Measurements from ENCODE around the gene PLEKHG7.
A peak's percentile ranks its signal among the peaks of the same experiment; 100 is the strongest.
"Not testable (repeated sequence)": the region's sequence is repeated elsewhere in the genome, so short reads cannot be mapped to it uniquely, and the experiment has no call there.

PLEKHG7 gene, protein sequence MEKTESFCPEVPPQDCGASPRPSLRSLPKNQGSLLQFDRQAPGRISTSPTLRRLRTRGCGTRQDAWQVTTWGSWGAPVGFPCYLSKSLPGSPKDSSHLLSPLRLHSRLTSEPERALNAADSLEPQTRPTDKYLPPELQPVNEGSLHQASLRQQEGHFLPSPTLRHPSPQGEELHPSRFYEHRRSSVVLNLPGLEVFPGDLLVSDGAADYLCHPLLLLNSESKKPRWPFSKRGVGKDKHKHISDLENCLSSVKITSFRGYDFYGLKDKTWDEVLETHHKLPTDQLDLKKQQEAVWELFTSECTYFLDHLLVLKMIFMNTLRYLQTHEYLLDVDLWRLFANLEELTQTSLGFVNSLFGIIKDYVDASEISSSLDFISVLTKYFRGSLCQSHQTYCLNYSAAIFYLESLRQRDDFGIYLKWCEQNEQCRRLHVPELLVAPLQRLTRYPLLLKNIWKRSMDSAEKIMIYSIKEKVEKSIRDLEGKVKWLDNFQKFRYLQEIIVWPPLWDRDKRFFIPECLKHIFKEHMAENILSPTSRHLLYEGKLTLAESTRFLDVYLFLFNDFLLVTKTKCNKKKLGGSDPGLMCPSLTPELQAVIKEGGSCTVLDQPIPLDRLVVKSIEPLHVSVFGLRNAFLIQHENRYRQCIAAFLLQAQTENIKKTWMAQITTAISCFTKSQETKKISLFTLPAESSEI
- total RNA-seq: 0 to 0.08 (median 0) reads per million in 4 donors

DNA sequence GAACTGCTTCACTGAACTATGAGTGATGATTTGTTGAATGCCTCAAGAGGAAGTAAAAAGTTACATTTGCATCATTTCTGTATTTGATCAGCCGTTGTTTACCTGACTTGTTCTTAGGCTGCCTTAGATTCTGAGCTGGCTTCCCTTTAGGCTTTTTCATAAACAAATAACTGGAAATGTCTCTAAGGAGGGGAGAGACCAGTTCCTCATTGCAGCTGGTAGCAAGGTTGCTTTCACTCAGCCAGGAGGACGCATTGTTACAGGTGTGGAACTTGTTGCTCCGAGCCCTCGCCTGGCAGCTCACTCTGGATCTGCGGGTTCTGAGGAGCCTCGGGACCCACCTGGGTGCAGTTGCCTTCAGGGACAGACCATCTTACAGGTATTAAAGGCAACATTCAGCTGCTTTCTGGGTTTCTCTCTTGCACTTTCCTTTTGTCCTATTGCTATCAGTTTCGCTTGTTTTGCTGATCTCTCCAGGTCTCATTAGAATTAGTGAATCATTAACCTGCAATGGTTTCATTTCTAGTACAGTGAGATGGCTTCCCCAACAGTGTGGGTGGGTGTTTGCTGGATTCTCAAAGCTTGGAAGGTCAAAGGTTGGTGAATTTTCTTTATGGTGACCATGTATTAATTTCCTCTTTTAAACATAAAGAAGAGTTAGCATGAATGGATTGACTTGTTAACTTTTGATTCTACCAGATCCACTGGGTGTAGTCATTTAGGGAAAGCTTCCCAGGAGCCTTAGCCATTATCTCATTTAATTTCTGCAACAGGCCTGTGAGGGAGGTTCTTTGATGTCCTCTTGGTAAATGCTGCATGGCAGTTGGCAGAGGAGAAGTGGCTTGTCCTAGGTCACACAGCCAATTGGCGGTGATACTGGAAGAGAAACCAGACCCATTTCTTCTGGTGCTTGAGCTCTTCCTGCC, at the start of gene PLEKHG7:
TSS of gene PLEKHG7 (plus strand) at position 236 of the 926 bp plus-strand sequence. CDS start 3,643 bp downstream, outside the sequence.
- DNase-seq: peak in 1 of 5 donors; percentile 24

DNA sequence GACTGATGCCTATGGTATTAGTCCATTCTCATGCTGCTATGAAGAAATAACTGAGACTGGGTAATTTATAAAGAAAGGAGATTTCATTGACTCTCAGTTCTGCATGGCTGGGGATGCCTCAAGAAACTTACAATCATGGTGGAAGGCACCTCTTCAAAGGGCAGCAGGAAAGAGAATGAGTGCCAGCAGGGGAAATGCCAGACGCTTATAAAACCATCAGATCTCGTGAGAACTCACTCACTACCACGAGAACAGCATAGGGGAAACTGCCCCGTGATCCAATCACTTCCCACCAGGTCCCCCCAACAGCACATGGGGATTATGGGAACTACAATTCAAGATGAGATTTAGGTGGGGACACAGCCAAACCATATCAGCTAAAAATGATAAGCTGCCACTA, 48.5 kb upstream of the PLEKHG7 start:
- DNase-seq: not testable (repeated sequence)

DNA sequence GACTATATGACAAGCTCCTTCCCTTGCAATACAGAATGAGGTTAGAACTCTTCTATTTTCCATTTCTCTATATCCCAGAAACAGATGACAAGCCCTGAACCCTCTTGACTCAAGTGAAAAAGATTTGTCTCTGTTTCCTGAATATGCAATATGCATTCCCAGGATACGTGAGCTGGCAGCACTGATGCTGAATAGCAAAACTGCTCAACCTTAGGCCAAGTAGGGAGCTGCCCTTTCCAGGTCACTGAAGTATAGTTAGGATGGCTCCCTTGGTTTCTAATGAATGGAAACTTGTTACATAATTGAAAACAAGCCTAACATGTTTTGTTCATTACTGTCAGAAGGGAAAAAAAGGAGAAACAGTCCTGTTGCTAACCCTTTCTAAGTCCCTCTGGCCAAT, 47.9 kb upstream of the PLEKHG7 start:
- DNase-seq: no peak

DNA sequence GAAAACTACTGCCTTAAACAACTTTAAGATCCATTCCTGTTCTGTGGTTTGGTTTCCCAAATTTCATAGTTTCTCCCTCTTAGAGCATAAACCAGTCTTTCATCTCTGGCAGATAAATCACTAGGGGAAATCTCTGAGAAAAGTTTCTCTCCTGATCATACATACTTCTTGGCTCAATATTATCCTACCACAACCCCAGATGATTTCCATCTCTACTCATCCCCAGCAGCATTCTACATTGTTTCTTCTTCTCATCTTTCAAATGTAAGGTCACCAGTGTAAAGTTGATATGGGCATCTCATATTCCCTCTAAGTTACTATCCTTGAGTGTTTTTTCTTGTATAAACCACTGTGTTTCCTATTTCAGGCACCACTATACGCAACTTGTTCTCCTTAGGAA, 45.9 kb upstream of the PLEKHG7 start:
- no peak for DNase-seq

DNA sequence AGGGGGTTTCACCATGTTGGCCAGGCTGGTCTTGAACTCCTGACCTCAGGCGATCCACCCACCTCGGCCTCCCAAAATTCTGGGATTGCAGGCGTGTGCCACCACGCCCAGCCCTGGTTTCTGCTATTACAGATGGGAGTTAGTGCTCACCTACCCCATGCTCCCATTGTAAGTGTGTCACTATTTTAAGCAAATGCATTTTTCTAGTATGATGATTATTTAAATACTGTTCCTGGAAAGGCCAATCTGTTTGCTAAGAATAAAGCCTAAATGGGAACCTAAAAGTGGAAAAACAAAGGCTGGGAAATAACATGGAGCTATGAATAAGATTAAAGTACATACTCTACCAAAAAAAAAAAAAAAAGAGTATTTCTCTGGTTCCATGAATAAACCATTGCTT, 45.0 kb upstream of the PLEKHG7 start:
- no peak for DNase-seq

DNA sequence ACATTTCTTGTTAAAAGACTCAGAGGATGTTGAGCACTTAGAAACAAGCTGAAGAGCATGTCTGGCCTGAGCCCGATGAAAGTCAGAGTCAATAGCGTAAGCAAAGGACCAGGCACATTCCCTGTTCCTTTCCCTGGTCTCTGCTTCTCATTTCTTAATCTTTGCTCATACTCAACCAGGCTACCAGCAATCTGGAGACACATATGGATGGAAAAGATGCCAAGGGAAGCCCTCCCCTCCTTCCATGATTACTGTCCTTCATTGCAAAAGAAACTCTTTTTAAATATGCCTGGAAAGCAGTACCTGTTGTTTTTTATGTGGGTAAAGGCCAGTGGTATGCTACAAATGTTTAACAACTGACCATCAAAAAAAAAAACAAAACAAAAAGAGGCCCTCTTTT, 44.2 kb upstream of the PLEKHG7 start:
- DNase-seq: no peak

DNA sequence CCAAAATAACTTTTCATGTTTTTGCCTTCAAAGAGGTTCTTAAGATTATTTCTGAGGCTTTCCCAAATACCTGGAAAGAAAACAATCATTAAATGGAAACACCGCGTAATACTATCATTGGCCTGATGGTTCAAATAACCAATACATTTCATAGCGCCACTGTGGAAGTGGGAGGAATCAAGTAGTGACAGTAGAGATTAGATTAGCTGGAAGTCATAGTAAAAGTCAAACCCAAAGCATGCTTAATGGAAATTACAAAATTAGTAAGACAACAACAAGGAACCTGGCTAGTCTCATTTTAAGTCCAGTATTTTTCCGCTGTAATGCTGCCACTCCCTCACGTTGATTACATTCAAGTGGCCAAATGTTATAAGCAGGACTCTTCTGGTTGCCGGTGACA, 41.5 kb upstream of the PLEKHG7 start:
- DNase-seq: no peak

DNA sequence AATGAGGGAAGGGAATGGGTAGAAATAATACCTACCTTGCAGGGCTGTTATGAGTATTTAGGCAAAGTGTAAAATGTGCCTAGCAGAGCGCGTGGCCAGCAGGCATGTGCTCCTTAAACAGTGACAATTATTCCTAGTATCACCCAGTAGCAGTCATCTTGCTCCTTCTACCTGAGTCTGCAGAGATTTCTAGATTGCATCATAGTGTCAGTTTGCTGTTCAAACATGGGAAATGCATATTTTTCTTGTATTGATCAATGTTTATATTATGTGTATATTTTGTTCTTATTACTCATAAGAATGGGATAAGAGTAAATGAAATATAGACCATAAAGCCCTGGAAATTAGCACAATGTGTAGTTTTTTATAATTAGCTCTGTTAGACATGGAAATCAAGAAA, 37.3 kb upstream of the PLEKHG7 start:
- DNase-seq: no peak

DNA sequence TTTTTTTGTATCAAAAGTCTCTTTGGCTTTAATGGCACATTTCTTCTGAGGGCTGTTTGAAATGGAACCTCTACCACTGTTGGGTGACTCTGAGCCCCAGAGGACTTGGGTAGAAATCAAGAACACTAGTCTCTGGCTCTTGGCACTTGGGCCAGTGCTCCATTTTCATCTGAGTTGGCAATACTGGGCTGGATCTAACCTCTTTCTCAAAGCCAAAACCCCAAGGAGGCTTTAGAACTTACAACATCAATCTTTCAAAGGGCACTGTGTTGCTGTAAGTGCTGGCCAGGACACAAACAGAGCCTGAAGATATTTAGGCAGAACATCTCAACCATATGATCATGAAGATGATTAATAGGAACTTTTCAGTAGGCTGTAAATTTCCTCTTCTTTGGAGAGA, 34.0 kb upstream of the PLEKHG7 start:
- no peak for DNase-seq

DNA sequence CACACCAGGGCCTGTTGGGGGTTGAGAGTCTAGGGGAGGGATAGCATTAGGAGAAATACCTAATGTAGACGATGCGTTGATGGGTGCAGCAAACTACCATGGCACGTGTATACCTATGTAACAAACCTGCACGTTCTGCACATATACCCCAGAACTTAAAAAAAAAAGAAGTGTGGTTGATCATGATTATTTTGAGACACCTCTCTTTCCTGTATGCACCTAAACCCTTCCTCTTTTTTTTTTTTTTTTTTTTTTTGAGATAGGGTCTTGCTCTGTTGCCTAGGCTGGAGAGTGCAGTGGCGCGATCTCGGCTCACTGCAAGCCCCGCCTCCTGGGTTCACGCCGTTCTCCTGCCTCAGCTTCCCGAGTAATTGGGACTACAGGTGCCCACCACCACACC, 31.3 kb upstream of the PLEKHG7 start:
- DNase-seq: not testable (repeated sequence)

DNA sequence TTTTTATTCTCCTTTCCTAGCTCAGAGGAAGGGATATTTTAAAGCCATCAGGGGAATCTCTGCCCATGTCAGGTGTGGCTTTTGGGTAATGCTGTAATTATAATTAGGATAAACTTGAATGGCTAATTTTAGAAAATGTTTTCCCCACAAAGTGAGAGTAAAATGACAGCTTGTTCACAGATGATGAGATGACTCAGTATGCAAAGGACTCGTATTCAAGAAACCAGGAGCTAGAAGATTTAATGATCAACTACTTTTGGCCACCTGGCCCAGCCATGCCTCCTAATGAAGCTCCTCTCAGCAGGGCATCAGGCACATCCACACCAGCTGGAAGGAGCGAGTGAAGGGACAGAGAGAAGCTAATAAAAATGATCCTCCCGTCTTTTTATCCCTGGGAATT, 29.0 kb upstream of the PLEKHG7 start:
- DNase-seq: no peak

DNA sequence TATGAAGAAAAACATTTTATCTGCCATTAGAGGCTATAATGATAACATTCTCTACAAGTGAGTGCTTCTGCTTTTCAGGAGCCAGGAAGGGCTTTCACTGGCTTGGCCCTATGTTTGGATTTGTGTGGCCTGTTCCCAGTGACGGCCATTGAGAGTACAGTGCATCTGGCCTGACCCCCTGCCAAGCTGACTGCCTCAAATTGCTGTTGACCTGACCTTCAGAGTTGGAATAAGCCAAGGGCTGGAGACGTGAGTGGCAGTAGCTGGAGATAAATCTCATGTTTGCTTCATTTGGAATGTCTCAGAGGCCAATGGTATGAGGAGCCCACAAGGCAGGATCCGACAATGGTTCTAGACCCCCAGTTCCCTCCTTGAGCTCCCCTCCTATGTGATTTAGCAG, 28.3 kb upstream of the PLEKHG7 start:
- no peak for DNase-seq

DNA sequence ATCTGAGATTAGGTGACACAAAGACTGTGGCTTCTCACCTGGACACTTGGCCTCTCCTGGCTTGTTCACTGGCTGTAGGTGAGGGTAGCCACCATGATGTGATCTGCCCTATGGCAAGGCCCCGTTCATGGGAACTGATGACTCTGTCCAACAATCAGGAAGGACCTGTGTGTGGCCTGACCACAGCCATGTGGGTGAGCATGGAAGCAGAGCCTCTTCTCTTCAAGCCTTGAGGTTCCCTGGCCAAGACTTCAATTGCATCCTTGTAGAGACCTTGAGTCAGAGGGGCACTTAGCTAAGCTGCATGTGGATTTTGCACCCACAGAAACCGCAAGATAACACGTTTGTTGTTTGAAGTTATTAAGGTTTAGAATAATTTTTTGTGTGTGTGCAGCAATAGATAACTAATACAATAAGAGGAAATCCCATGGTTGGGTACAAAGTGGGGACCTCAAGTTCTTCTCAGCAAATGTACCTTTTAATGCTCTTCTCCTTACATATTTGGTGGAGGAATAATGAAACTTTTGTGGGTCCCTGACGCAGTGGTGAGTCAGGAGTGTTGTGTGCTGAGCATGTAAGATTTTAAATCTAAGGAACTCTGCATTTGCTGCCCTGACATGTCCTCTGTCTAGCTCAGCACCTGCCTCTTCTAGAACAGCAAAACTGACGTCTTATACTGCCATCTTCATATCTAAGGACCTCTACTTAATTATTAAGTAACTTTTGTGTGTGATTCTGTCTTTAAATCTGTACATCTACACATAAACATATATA, 27.5 kb upstream of the PLEKHG7 start:
- no peak for DNase-seq

DNA sequence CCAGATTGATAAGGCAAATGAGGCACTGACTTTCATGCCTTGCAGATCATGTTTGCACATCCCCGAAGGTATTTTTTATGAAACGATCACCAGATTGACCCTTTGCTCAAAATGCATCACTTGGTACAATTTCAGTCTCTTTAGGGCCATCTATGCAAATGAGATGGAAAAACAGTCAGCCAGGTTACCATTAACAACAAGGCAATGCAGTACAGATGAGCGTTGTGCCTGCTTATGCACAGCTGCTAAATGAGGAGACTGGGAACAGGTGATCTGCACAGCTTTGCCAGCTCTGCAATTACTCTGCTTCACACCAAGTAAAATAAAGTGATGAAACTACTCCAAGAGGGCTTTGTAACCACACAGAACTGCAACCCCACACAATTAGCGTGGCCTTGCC, 26.1 kb upstream of the PLEKHG7 start:
- DNase-seq: no peak

DNA sequence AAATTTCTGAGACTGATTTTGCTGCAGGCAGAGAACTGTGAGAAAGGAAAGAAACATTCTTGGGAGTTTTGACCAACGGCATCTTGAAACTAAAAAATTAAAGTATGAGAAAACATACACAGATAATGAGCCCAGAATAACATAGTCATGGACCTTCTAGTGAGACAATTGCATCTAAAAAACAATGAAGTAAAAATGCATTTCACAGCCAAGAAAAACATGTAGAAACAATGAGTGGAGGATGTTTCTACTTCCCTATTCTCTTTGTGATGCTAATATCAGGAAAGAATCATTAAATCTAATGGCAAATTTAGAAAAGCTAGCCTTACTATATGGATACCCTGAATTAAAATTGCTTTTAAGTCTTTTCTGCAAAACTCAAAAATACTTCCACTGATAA, 12.2 kb upstream of the PLEKHG7 start:
- no peak for DNase-seq

DNA sequence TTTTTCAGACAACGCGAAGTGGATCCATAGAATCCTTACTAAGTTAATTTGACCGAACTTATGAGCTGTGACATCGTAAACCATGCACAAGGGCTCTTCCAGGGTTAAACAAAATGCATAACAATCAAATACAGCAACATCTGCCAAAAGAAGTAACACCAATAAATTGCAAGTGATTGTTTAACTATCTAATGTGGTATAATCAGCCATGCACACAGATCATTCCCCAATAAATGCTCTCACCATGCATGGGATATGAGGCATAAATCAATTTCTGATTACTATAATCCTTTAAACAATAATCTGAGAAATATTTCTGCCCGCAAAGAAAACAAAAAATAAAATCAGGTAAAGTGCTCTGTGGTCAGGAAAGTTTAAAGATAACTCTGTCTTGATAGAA, 7.7 kb upstream of the PLEKHG7 start:
- DNase-seq: no peak

DNA sequence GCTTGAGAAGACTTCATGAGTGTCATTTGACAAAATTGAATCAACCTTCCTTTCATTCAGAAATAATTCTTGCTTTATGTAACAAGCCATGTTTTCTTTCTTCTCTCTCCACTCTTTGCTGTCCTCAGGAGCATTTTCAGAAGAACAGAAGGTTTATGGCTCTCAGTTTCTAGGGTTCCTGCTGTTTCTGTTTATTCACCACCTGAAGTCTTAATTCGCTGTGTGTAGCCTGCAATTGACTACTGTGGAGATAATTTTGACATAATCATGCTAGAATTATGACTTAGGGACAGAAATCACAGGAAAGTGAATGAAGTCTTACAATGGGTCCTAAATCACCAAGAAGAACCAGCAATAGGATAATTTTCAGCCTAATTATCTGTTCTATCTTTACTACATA, 7.2 kb upstream of the PLEKHG7 start:
- DNase-seq: no peak

DNA sequence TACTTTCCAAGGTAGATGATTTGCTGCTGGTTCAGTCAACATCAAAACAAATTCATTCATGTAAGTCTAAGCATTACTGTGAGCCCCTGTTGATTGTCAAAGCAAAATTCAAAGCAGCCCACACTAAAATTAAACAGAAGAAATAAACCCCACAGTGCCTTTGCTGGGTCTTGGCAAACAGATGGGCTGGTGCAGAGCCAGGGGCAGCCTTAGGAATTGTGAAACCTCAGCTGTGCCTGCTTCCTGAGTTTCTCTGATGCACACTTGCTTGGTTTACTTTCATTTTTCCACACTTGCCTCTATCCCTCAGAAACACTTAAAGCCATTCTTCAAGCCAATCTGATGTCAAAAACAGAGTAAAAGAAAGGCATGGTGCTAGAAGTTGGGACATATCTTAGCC, 6.6 kb upstream of the PLEKHG7 start:
- no peak for DNase-seq

DNA sequence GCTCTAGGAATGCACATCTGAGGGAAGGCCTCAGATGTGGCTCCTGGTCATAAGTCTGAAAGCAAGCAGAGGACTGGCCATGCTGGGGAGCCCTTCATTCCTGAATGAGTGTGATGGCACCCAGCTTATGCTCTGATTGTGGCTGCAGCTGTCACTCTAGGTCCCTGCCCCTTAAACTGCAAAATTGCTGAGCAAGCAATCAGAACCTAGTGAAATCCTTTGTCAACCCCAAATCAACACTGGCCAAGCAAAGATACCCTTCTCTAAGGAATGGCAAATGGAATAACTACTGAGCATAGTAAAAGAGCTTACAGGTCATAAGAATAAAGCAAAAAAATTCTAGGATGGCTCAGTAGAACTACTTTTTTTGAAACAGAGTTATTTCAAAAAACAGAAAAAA, 4.3 kb upstream of the PLEKHG7 start:
- DNase-seq: no peak

DNA sequence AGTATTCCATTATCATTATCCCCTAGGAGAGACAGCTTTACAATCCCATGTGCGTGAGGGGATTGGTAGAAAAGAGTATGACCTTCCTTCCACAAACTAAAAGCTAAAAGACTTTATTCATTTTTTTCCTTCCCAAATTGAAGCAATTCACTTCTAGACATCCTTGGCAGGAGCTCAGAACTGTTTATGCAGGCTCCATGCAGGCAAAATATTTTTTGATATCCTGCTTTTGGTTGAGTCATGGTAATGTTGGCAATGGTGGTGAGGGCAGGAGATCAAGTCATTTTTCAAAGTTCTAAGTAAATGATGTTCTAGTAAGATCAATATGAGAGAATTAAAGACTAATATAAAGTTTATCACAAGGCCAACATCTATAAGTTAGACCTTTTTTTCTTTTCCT, 1.3 kb upstream of the PLEKHG7 start:
- no peak for DNase-seq

DNA sequence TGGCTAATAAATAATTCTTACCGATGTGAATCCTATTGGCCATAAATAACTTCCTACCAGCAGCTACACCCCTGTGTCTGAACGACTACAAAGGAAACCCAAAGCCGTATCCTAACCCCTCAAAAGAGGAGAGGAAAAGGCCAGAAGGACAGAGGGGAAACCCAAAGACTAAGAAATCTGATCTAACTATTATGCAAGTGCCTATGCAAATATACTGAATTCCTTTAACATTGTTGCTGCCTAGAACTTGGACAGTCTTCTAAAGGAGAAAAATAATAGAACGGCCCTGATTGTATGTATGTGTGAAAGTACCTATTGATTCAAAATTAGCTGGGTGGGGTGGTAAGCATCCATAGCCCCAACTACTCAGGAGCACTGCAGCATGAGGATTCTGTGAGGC, 997 bp downstream of the PLEKHG7 start:
- no peak for DNase-seq

DNA sequence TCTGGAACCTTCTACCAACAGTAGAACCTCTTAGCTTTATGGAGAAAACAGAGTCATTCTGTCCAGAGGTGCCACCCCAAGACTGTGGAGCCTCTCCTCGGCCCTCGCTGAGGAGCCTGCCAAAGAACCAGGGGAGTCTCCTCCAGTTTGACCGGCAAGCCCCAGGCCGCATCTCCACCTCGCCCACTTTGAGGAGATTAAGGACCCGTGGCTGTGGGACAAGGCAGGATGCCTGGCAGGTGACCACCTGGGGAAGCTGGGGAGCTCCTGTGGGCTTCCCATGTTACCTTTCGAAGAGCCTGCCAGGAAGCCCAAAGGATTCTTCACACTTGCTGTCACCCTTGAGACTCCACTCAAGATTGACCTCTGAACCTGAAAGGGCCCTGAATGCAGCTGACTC, 3.8 kb downstream of the PLEKHG7 start:
- DNase-seq: no peak

DNA sequence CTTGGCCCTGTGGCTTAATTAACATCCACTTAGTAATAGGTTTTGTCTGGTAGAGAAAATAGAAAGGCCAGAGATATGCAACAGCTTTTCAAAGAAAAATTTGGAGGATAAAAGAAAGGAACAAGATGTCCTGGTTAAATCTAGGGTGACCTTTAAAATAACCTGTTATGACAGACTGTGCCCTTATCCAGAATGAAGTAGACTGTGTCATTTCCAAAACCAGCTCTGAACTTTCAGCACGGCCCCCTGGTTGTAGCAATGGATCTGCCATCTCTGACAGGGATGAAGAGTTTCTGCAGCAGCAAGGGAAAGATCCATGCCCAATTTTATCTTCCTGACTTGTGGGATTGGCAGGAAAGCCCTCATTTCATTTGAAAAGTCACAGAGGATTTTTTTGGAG, 5.1 kb downstream of the PLEKHG7 start:
- no peak for DNase-seq

All from T-helper 1 cell (primary cell).